HFFc6 (cell line): ENCODE measurements around the gene METTL9. TPM values are rescaled to one million over a fixed set of nuclear protein-coding genes. Genes with fewer than 3 reads are reported as not detected.
A peak's percentile ranks its signal among the peaks of the same experiment; 100 is the strongest.
"Not testable (repeated sequence)": the region's sequence is repeated elsewhere in the genome, so short reads cannot be mapped to it uniquely, and the experiment has no call there.

Experiments used
- DNase-seq: peaks from one replicate; pipeline ENCODE4 v3.0.0-alpha.2; 2018
- H3K27ac Mint-ChIP-seq: 2 replicates; pipeline ENCODE4 v1.8.0; 2020; ENCODE audit warnings: mild to moderate bottlenecking, mixed read lengths
- H3K27me3 Mint-ChIP-seq: 2 replicates; pipeline ENCODE4 v1.8.0; 2021; ENCODE audit warnings: mild to moderate bottlenecking, moderate library complexity, mixed read lengths; ENCODE audit not compliant: insufficient read depth
- H3K36me3 Mint-ChIP-seq: 2 replicates; pipeline ENCODE4 v1.8.0; 2021; ENCODE audit warnings: low read depth, mixed read lengths
- H3K4me1 Mint-ChIP-seq: 2 replicates; pipeline ENCODE4 v1.8.0; 2020; ENCODE audit warnings: low read depth, mixed read lengths
- H3K4me3 Mint-ChIP-seq: 2 replicates; pipeline ENCODE4 v1.8.0; 2020; ENCODE audit warnings: mild to moderate bottlenecking, moderate library complexity, mixed read lengths
- H3K9me3 Mint-ChIP-seq: 2 replicates; pipeline ENCODE4 v1.8.0; 2020; ENCODE audit warnings: mild to moderate bottlenecking, mixed read lengths
- CTCF ChIP-seq: fragments of 200-600 bp; sonication (generic); IDR thresholded peaks from 2 replicates; pipeline ENCODE4 v1.5.0; 2021; ENCODE audit warnings: antibody characterized with exemption, mild to moderate bottlenecking
- long read RNA-seq: library from polyadenylated mRNA; unstranded; transcript quantifications from one replicate; pipeline ENCODE4 v2.0.0, GENCODE V29; 2019
- total RNA-seq, 6 experiments: library from RNA; stranded (reverse); fragmentation: NEBNext Ultra II Directional; extraction: Animal tissue kit (Norgen Biotek cat#: 25700); gene quantifications; 2 replicates in 1 of 6; 3 replicates in 5 of 6; pipeline ENCODE4 v1.2.3, GENCODE V29; 2021

METTL9 gene
- 100 to 1,000 TPM; 147 to 176 (median 151) TPM for total RNA-seq
- long read RNA-seq, full-length matches to known transcripts: 242 of 262 reads
- long read RNA-seq, partial matches to known transcripts: 7 of 262 reads
- long read RNA-seq, other reads (novel, unspliced or antisense): 13 of 262 reads

DNA sequence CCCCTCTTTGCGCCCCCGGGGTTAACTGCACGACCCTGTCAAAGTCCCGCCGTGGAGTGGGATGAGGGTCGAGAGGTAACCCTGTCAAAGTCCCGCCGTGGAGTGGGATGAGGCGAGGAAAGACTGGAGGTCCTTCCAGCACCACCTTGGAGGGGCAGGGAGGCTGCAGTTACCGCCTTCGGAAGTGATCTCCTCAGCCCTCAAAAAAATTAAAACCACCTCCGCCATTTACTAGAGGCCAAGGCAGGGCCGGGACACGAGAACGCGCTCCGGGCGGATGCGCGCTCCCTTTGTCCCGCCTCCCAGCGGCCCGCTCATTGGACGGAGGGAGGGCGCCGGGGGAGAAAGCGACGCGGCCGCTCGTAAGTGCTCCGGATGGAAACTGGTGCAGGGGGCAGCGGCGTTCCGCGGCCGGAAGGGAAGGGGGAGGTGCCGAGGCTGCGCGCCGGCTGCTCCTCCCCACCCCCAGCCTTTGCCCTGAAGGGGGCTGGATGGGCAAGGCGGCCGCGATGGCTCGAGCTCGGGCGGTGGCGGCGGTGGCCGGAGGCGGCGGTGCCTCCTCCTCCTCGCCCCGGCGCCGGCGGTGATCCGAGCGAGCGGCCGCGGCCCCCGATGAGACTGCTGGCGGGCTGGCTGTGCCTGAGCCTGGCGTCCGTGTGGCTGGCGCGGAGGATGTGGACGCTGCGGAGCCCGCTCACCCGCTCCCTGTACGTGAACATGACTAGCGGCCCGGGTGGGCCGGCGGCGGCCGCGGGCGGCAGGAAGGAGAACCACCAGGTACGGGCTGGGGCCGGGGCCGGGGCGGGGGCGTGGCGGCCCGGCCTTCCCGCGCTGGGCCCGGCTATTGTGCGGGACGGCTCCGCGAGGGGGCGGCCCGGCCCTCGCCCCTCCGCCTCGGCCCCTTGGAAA is at the start of gene METTL9:
METTL9 (plus strand) TSS at position 456 of the 909 bp plus-strand sequence; CDS start at position 613, 157 bp downstream.
- Mint-ChIP-seq H3K36me3 (no peaks in the 10 kb centered on the region; the same call in 1 of the 2 replicates), H3K27ac (peak within 1 kb of the TSS; percentile 92), H3K4me3 (peak within 1 kb of the TSS; percentile 96), H3K27me3 (no peaks in the 10 kb centered on the region), H3K4me1 (peaks cover 54% of the 10 kb centered on the region), H3K9me3 (no peaks in the 10 kb centered on the region)
- DNase-seq: peak; percentile 89
- TF ChIP-seq CTCF: peak; percentile 8; the same call in 1 of the 2 replicates

DNA sequence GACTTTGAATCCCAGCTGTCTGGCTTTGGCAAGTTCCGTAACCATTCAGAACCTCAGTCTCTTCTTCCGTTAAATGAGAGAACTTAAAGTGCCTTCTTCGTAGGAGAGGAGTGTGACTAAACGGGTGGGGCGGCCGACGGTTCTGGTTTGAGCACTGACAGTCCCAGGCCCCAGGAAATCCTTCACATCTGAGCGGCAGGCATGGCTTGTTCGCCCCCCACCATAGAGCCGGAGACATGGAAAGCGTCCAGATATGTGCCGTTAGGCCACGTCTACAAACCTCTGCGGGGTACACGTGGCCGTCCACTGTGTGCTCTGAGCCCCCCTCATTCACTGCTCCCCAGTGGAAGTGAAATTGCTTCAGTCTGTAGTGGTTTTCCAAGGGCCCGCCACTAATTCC is 49.4 kb upstream of the METTL9 start:
- H3K27ac Mint-ChIP-seq, H3K4me3 Mint-ChIP-seq, H3K9me3 Mint-ChIP-seq, DNase-seq, H3K27me3 Mint-ChIP-seq, H3K4me1 Mint-ChIP-seq, H3K36me3 Mint-ChIP-seq: not testable (repeated sequence)

GRCh38 chr16:21550435-21550834 is 48.9 kb upstream of the METTL9 start:
- DNase-seq, H3K9me3 Mint-ChIP-seq, H3K27ac Mint-ChIP-seq, H3K36me3 Mint-ChIP-seq, H3K27me3 Mint-ChIP-seq, H3K4me3 Mint-ChIP-seq: not testable (repeated sequence)
- peaks cover 11% of the 10 kb centered on the region for H3K4me1 Mint-ChIP-seq

DNA sequence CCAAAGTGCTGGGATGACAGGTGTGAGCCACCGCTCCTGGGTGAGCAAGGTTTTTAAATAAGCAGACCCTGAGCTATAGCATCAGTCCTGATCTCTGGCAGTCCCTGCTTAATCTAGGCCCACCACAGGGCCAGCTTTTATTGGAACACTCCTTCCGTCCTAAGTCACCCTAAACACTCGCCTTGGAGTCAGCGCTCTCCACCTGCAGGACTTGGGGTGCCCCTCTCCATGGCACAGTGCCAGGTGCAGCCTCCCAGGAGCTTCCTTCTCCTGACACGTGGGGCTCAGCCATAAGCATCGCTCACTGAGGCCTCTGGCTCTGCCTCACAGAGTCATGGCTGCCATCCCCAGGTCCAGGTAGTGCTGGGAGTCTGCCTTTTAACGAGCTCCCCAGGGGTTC is 48.3 kb upstream of the METTL9 start:
- peaks cover 14% of the 10 kb centered on the region for H3K4me1 Mint-ChIP-seq
- not testable (repeated sequence) for DNase-seq, H3K36me3 Mint-ChIP-seq, H3K27me3 Mint-ChIP-seq, H3K9me3 Mint-ChIP-seq, H3K4me3 Mint-ChIP-seq, H3K27ac Mint-ChIP-seq

GRCh38 chr16:21551600-21551999 is 47.8 kb upstream of the METTL9 start:
- Mint-ChIP-seq H3K4me1 (peaks cover 17% of the 10 kb centered on the region), H3K27me3 (peaks cover 12% of the 10 kb centered on the region)
- H3K36me3 Mint-ChIP-seq, H3K27ac Mint-ChIP-seq, DNase-seq, H3K4me3 Mint-ChIP-seq, H3K9me3 Mint-ChIP-seq: not testable (repeated sequence)

- not testable (repeated sequence) for H3K9me3 Mint-ChIP-seq, H3K27ac Mint-ChIP-seq, DNase-seq, H3K4me3 Mint-ChIP-seq, H3K36me3 Mint-ChIP-seq
- peaks cover 24% of the 10 kb centered on the region for H3K4me1 Mint-ChIP-seq
- H3K27me3 Mint-ChIP-seq: peaks cover 26% of the 10 kb centered on the region
Measured at GRCh38 chr16:21553481-21554296, 45.7 kb upstream of the METTL9 start.

DNA sequence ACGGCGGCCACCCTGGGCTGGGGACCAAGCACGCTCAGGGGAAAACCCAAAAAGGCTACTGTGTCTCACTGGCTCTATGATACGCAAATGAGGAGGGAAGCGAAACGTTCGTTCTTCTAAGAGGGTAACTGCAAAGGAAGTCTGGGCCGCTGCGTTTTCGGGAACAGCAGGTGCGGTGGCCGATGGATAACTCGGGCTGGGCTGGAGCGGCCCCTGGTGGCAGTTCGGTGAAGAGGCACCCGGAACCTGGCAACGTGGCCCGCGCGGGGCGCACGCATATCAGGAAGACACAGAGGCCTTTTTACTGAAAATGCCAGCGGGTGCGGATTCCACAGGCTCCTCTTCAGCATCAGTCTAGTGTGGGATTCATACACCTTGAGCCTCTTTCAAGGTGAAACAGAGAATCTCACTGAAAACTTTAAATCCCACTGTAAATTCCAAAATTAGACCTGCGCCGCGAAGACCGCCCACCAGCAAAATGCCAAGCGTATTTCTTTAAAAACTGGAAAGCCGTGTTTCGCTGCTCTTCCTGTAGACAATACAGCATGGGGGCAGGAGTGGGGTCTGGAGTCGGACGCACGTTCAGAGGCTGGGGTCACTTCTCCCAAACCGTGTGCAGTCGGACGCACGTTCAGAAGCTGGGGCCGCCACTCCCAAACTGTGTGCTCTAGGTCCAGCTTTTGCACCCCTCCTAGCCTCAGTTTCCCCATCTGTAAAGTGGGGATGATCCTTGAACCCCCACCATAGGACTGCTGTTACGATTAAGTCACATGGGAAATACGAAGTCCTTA is 44.4 kb upstream of the METTL9 start:
- H3K27me3 Mint-ChIP-seq: peaks cover 26% of the 10 kb centered on the region
- H3K27ac Mint-ChIP-seq: 0 out of 2 replicates have a peak overlapping the region, but pooled peaks have one; percentile 48
- no peaks in the 10 kb centered on the region for H3K36me3 Mint-ChIP-seq
- peak overlapping the region; percentile 55 for H3K4me3 Mint-ChIP-seq
- H3K9me3 Mint-ChIP-seq: no peaks in the 10 kb centered on the region
- DNase-seq: peak; percentile 76
- peaks cover 24% of the 10 kb centered on the region for H3K4me1 Mint-ChIP-seq
- peak; percentile 100 for TF ChIP-seq CTCF

DNA sequence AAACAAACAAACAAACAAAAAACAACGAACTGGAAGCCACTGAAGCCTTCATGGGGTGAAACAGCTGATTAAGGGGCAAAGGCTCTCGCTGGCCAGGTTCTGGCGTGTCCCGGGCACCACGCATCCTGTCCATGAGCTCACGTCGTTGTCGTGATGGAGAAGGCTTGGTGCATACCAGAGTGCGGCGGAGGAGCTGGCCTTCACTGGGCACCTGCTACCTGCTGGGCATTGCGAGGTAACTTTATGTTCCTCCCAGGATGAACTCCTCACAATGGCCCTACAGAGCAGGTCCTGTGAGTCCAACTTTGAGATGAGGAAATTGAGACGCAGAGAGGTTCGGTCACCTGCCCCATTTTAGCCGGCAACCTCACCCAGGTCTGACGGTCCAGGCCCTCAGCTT is 43.8 kb upstream of the METTL9 start:
- not testable (repeated sequence) for DNase-seq, H3K4me3 Mint-ChIP-seq, H3K9me3 Mint-ChIP-seq, H3K27ac Mint-ChIP-seq, H3K36me3 Mint-ChIP-seq
- H3K27me3 Mint-ChIP-seq: peaks cover 26% of the 10 kb centered on the region
- H3K4me1 Mint-ChIP-seq: peaks cover 24% of the 10 kb centered on the region

DNA sequence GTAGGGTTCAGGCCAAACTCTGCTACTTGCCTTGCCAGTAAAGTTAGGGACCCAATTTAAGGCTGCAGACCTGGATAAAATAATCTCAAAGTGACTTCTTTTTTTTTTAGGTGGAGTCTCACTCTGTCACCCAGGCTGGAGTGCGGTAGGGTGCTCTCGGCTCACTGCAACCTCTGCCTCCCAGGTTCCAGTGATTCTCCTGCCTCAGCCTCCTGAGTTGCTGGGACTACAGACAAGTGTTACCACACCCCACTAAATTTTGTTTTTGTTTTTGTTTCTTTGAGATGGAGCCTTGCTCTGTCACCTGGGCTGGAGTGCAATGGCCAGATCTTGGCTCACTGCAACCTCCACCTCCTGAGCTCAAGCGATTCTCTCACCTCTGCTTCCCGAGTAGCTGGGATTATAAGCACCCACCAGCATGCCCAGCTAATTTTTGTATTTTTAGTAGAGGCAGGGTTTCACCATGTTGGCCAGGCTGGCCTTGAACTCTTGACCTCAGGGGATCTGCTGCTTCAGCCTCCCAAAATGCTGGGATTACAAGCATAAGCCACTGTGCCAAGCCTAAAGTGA is 43.3 kb upstream of the METTL9 start:
- not testable (repeated sequence) for DNase-seq, H3K36me3 Mint-ChIP-seq, H3K27ac Mint-ChIP-seq, H3K9me3 Mint-ChIP-seq
- H3K4me3 Mint-ChIP-seq: peak overlapping the region; percentile 59
- peaks cover 27% of the 10 kb centered on the region for H3K27me3 Mint-ChIP-seq
- peaks cover 24% of the 10 kb centered on the region for H3K4me1 Mint-ChIP-seq

DNA sequence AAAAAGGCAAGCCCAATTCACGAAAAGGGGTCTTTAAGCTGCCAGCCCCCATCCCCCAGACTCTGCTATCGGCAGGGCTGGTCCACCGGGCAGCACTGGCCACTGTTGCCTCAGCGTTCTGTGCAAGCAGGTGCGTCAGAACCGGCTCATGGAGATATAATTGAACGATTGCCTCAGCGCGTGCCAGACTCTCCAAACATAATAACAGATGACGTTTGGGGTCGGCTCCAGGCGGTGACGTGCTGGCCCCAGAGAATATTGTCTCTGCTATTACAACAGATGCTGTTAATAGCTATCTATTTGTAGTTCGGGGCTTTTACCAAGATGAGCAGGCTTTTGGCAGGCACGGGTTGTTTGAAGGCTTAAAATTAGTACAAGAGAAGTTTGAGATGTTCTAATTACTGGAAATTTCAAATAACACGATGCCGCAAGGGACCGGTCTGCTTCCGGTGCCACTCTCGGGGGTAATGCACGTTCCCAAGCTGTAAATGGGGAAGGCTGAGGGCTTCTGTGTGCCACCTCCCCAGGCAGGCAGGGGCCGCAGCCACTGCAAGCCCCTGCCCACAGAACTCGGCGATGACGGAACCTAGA is 42.6 kb upstream of the METTL9 start:
- Mint-ChIP-seq H3K27me3 (peaks cover 27% of the 10 kb centered on the region), H3K4me3 (peak overlapping the region; percentile 59), H3K4me1 (peaks cover 24% of the 10 kb centered on the region), H3K27ac (peak overlapping the region; percentile 50)
- H3K36me3 Mint-ChIP-seq, H3K9me3 Mint-ChIP-seq: not testable (repeated sequence)
- peak; percentile 86 for DNase-seq
